Stomach smooth muscle (tissue), 2 donors: ENCODE results near the gene SECTM1.
A peak's percentile ranks its signal among the peaks of the same experiment; 100 is the strongest.

Source experiments
- H3K27ac ChIP-seq: one replicate; pipeline ENCODE4 v1.7.0; 2013; ENCODE audit warnings: mild to moderate bottlenecking, low read length, inconsistent platforms
- H3K27me3 ChIP-seq, 2 donors: one replicate each; pipeline ENCODE4 v1.7.0; 2013; ENCODE audit warnings: low read length in 2 of 2; ENCODE audit not compliant: insufficient read depth in 2 of 2, control insufficient read depth in 1 of 2
- H3K36me3 ChIP-seq, 2 donors: one replicate each; pipeline ENCODE4 v1.7.0; 2013; ENCODE audit warnings: low read length in 2 of 2; ENCODE audit not compliant: control insufficient read depth in 2 of 2, insufficient read depth in 2 of 2
- H3K4me1 ChIP-seq: one replicate; pipeline ENCODE4 v1.7.0; 2013; ENCODE audit warnings: low read length; ENCODE audit not compliant: control insufficient read depth, insufficient read depth
- H3K4me3 ChIP-seq, 2 donors: one replicate each; pipeline ENCODE4 v1.7.0; 2013; ENCODE audit warnings: low read length in 2 of 2
- H3K9ac ChIP-seq, 2 donors: one replicate each; pipeline ENCODE4 v1.7.0; 2013; ENCODE audit warnings: low read length in 2 of 2, mild to moderate bottlenecking in 1 of 2
- H3K9me3 ChIP-seq, 2 donors: one replicate each; pipeline ENCODE4 v1.7.0; 2013; ENCODE audit warnings: low read length in 2 of 2; ENCODE audit not compliant: control insufficient read depth in 2 of 2
- donor health status: healthy.
- donor health status: Pancreatic carcinoma.

The SECTM1 gene

GRCh38 chr17:82281076-82281475, 52.5 kb downstream of the SECTM1 start:
- no peak overlapping the region for H3K9ac ChIP-seq
- H3K27ac ChIP-seq: no peak overlapping the region
- H3K27me3 ChIP-seq: no peaks in the 10 kb centered on the region
- H3K4me3 ChIP-seq: no peak overlapping the region
- H3K4me1 ChIP-seq: peaks cover 4% of the 10 kb centered on the region
- H3K9me3 ChIP-seq: no peaks in the 10 kb centered on the region
- peaks cover 4% of the 10 kb centered on the region in 2 donors for H3K36me3 ChIP-seq

- H3K4me3 ChIP-seq: no peak overlapping the region
- H3K9ac ChIP-seq: no peak overlapping the region
- H3K4me1 ChIP-seq: peaks cover 4% of the 10 kb centered on the region
- peaks cover 4% of the 10 kb centered on the region in 2 donors for H3K36me3 ChIP-seq
- no peaks in the 10 kb centered on the region for H3K9me3 ChIP-seq
- no peak overlapping the region for H3K27ac ChIP-seq
- H3K27me3 ChIP-seq: no peaks in the 10 kb centered on the region
Observed at GRCh38 chr17:82280537-82280936, 53.0 kb downstream of the SECTM1 start.

GRCh38 chr17:82278786-82279391, 54.7 kb downstream of the SECTM1 start:
- Histone ChIP-seq H3K4me3 (no peak overlapping the region), H3K4me1 (peaks cover 16% of the 10 kb centered on the region), H3K27ac (no peak overlapping the region), H3K27me3 (no peaks in the 10 kb centered on the region), H3K36me3 (peaks cover 4% of the 10 kb centered on the region in 2 donors), H3K9ac (no peak overlapping the region), H3K9me3 (no peaks in the 10 kb centered on the region)

DNA sequence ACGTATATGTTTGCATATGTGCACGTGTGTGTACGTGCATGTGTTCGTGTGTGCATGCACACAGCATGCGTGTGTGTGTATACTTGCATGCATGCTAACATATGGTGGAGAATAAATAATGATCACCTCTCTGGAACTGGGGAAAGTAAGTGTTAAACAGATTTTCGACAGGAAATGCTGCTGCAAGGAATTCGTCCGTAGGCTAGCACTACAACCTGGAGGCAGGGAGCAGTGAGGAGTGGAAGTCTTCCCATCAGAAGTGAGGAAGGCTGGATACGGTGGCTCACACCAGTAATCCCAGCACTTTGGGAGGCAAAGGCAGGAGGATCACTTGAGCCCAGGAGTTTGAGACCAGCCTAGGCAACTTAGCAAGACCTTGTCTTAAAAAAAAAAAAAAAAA, 55.3 kb downstream of the SECTM1 start:
- H3K27ac ChIP-seq: no peak overlapping the region

DNA sequence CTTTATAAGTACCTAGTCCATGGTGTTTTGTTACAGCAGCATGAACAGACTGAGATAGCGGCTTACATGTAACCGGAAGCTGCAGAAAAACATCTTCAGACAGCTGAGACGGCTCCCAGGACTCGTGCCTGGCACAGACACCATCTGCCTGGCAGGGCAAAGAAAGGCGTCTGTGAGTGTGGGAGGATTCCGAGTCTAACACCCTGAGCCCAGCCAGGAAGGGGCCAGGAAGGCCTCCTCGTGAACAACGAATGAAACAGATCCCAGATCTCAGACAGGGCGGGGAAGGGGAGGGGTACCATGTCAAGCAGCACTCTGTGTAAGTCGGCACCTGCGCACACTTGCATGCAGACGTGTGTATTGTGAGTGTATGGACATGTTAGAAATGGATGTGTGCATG, 55.7 kb downstream of the SECTM1 start:
- Histone ChIP-seq H3K4me3 (no peak overlapping the region), H3K27me3 (no peaks in the 10 kb centered on the region), H3K9ac (no peak overlapping the region), H3K27ac (no peak overlapping the region), H3K9me3 (no peaks in the 10 kb centered on the region), H3K36me3 (peaks cover 4% of the 10 kb centered on the region in 2 donors), H3K4me1 (peaks cover 15% of the 10 kb centered on the region)

More for the DNA sequence above, 55.3 kb downstream of the SECTM1 start:
- H3K4me1 ChIP-seq: peaks cover 19% of the 10 kb centered on the region
- H3K27me3 ChIP-seq: no peaks in the 10 kb centered on the region
- H3K9ac ChIP-seq: no peak overlapping the region
- no peak overlapping the region for H3K4me3 ChIP-seq
- peaks cover 4% of the 10 kb centered on the region in 2 donors for H3K36me3 ChIP-seq
- no peaks in the 10 kb centered on the region for H3K9me3 ChIP-seq

- Histone ChIP-seq H3K27me3 (no peaks in the 10 kb centered on the region), H3K4me1 (peaks cover 19% of the 10 kb centered on the region), H3K9ac (no peak overlapping the region), H3K36me3 (peaks cover 4% of the 10 kb centered on the region in 2 donors), H3K4me3 (no peak overlapping the region), H3K9me3 (no peaks in the 10 kb centered on the region), H3K27ac (no peak overlapping the region)
Observed at GRCh38 chr17:82276938-82277337, 56.6 kb downstream of the SECTM1 start.

- H3K9ac ChIP-seq: no peak overlapping the region
- peaks cover 35% of the 10 kb centered on the region for H3K4me1 ChIP-seq
- no peak overlapping the region for H3K27ac ChIP-seq
- no peaks in the 10 kb centered on the region for H3K27me3 ChIP-seq
- H3K36me3 ChIP-seq: peaks cover 11 to 14% of the 10 kb centered on the region in 2 donors
- no peaks in the 10 kb centered on the region for H3K9me3 ChIP-seq
- no peak overlapping the region for H3K4me3 ChIP-seq
Observed at GRCh38 chr17:82275326-82275725, 58.2 kb downstream of the SECTM1 start.

- H3K36me3 ChIP-seq: peaks cover 11 to 17% of the 10 kb centered on the region in 2 donors
- peak overlapping the region; percentile 64 to 81 for H3K9ac ChIP-seq
- no peaks in the 10 kb centered on the region for H3K27me3 ChIP-seq
- peak overlapping the region; percentile 78 to 86 for H3K4me3 ChIP-seq
- peaks cover 45% of the 10 kb centered on the region for H3K4me1 ChIP-seq
- H3K9me3 ChIP-seq: no peaks in the 10 kb centered on the region
- H3K27ac ChIP-seq: peak overlapping the region; percentile 91
Observed at GRCh38 chr17:82274134-82275020, 59.2 kb downstream of the SECTM1 start.

DNA sequence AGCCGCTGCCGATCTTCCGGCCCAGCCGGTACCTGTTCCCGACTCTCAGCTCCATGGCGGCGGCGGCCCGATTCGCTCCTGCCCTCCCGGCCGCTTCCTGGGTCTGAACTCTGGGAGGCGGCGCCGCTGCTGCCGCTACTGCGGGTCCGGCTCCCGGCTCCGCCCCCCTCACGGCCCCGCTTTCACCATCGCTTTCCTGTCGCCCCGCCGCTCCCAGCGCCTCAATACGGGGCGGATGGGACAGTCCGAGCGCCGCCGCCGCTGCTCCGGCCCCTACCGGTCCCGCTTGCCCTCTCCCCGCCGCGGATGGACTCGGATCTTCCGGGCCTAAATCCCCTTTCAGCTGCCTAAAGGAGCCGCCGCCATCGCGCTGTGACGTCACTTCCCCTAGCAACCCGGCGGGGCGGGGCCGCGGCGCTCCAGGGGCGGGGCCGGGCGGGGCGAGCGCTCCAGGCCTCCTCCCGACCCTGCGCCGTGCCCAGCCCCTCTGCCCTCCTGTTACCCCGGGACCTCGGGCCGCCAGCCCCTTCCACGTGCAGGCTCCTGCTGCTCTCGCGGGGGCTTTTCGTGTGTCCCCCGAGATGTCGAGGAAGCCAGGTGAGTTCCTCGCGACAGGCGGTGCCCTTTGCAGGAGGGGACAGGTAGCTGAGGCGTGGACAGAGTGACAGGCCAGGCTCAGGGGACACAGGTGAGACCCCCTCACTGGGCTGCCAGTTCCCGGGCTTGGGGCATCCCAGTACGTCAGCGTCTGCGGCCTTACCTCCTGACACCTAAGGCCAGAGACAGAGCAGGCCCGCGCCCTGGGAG, 60.0 kb downstream of the SECTM1 start, which contains the start of gene CSNK1D:
CSNK1D (minus strand) TSS at position 374 of the 807 bp plus-strand sequence; CDS start at position 55, 319 bp downstream.
- Histone ChIP-seq H3K4me1 (peaks cover 53% of the 10 kb centered on the region), H3K36me3 (peaks cover 11 to 17% of the 10 kb centered on the region in 2 donors), H3K27me3 (no peaks in the 10 kb centered on the region), H3K9me3 (no peaks in the 10 kb centered on the region), H3K9ac (peak within 1 kb of the TSS; percentile 81 to 84), H3K4me3 (peak within 1 kb of the TSS; percentile 86 to 89), H3K27ac (peak within 1 kb of the TSS; percentile 91)

DNA sequence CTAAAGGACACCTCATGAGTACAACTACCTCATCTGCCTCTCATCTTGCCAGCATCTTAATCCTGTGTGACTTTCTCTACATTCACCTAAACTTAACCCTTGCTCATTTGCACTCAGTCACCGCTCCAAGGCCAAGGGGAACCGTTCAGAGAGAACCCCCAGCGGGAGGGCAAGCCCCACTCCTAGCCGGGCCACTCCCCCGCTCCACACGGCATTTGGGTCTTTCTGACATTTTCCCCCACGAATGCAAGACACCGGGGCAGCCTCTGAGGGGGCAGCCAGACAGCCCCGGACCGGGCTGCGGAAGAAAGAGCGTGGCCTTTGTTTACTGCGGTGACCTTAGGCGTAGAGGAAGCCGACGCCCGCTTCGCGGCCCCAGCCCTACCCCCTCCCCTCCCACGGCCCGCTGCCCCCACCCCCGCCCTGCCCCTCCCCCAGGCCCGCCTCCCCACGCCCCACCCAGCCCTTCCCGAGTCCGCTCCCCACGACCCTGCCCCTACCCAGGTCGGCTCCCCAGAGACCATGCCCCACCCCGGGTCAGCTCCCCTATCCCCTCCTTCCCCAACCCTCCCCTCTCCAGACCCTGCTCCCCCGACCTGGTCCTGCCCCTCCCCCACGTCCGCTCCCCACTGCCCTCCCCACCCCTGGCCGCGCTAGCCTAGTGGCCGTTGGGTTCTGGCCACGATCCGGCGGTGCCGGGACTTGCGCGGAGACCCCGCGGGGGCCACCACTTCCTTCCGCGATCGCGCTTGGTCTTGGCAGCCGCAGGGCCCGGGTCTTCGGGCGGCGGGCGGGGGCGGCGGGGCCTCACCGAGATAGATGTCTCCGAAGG, 60.9 kb downstream of the SECTM1 start:
- H3K4me1 ChIP-seq: peaks cover 61% of the 10 kb centered on the region
- peak overlapping the region; percentile 91 for H3K27ac ChIP-seq
- no peaks in the 10 kb centered on the region for H3K9me3 ChIP-seq
- H3K4me3 ChIP-seq: peak overlapping the region; percentile 86 to 89
- H3K27me3 ChIP-seq: no peaks in the 10 kb centered on the region
- H3K9ac ChIP-seq: peak overlapping the region; percentile 62 to 84
- H3K36me3 ChIP-seq: peaks cover 6 to 16% of the 10 kb centered on the region in 2 donors
